ENCODE measurements around the gene SCFD2. TPM values are rescaled to one million over a fixed set of nuclear protein-coding genes. Genes with fewer than 3 reads are reported as not detected.

Gene SCFD2
- total and polyA plus RNA-seq, 2 donors (not counting 3 experiments of a cell fraction or from before 2014, with no cell fraction given) = 12.3 to 22.8 TPM

- Histone ChIP-seq H3K36me3 (ENCODE audit: control insufficient read depth in 2 of 2, extremely low read depth in 1 of 2, insufficient read depth in 2 of 2, low read length in 2 of 2) (no peaks in the 10 kb centered on the region), H3K27ac (ENCODE audit: insufficient read depth, low read depth, low read length) (no peak overlapping the region), H3K4me1 (ENCODE audit: control insufficient read depth, extremely low read depth, insufficient read depth, low read length) (no peaks in the 10 kb centered on the region), H3K9ac (replicated peaks; ENCODE audit: extremely low read depth, insufficient read depth, low read length) (no peak overlapping the region), H3K4me3 (replicated peaks in 1 of 3; ENCODE audit: insufficient read depth in 1 of 3, low read depth in 1 of 3, low read length in 3 of 3) (no peak overlapping the region), H3K9me3 (replicated peaks; ENCODE audit: control insufficient read depth, insufficient read depth, low read length) (no peaks in the 10 kb centered on the region), H2AFZ (ENCODE audit: low read depth, low read length) (no peak overlapping the region), H3K27me3 (ENCODE audit: control insufficient read depth in 2 of 2, insufficient read depth in 2 of 2, low read length in 2 of 2) (peaks cover 2 to 18% of the 10 kb centered on the region in 2 experiments), H3K4me2 (ENCODE audit: insufficient read depth, low read length) (no peak overlapping the region), H3K9me1 (replicated peaks; ENCODE audit: control insufficient read depth, extremely low read depth, insufficient read depth, low read length) (no peaks in the 10 kb centered on the region), H3K79me2 (ENCODE audit: control insufficient read depth, insufficient read depth, low read length) (no peaks in the 10 kb centered on the region), H4K20me1 (replicated peaks; ENCODE audit: control insufficient read depth, extremely low read depth, insufficient read depth, low read length) (no peaks in the 10 kb centered on the region)
- DNase-seq (ENCODE audit: low read depth, low spot score) (no peak), FAIRE-seq (no peak)
- dilution Hi-C loops (cut with MboI; ENCODE audit: extremely low pct_ligation_motif_present, low sequenced_read_pairs) (no loop called here), intact Hi-C loops (cut with micrococcal nuclease) (no loop called here)
- TF ChIP-seq POLR2AphosphoS5 (IDR thresholded peaks at IDR 0.05; ENCODE audit: insufficient read depth, low read depth, low read length) (no peak), GATA2 (IDR thresholded peaks at IDR 0.05; ENCODE audit: insufficient read depth, insufficient read length, low read depth, low read length) (no peak), EZH2 (IDR thresholded peaks at IDR 0.05; ENCODE audit: borderline replicate concordance, low read depth, low read length, severe bottlenecking) (no peak), JUN (IDR thresholded peaks at IDR 0.05; ENCODE audit: borderline replicate concordance, insufficient read depth, insufficient read length, low read depth) (no peak), MYC (IDR thresholded peaks at IDR 0.05; ENCODE audit: low read depth, low read length) (no peak), MAX (IDR thresholded peaks at IDR 0.05; ENCODE audit: insufficient read depth, insufficient read length) (no peak), POLR2A (IDR thresholded peaks at IDR 0.05; ENCODE audit: low read depth, low read length) (no peak), CTCF (IDR thresholded peaks at IDR 0.05; ENCODE audit: extremely low read depth in 1 of 2, insufficient read depth in 1 of 2, low read depth in 1 of 2, low read length in 2 of 2) (no peak), FOS (IDR thresholded peaks at IDR 0.05; ENCODE audit: borderline replicate concordance, insufficient read depth, low read length) (no peak)
- POLR2A ChIA-PET = no interaction called here
- no TSS peak for BruUV-seq (replicated peaks)
- CTCF ChIA-PET = no interaction called here
Measured at GRCh38 chr4:52837716-52838558, 527.9 kb downstream of the SCFD2 start.
